HUES48 (cell line): Measurements from ENCODE around the gene KRTAP20-3.

Source experiments
- H3K27ac ChIP-seq: one replicate; pipeline ENCODE4 v1.7.0; 2013; ENCODE audit warnings: low read depth, low read length, inconsistent platforms
- H3K27me3 ChIP-seq: 2 replicates; pipeline ENCODE4 v1.6.1; 2013; ENCODE audit warnings: mild to moderate bottlenecking, low read length; ENCODE audit not compliant: control insufficient read depth, insufficient read depth
- H3K36me3 ChIP-seq: 2 replicates; pipeline ENCODE4 v1.6.1; 2013; ENCODE audit warnings: low read length; ENCODE audit not compliant: control insufficient read depth, insufficient read depth
- H3K4me1 ChIP-seq: 2 replicates; pipeline ENCODE4 v1.6.1; 2013; ENCODE audit warnings: mild to moderate bottlenecking, low read length; ENCODE audit not compliant: control insufficient read depth, insufficient read depth
- H3K4me3 ChIP-seq: 2 replicates; pipeline ENCODE4 v1.5.1; 2013; ENCODE audit warnings: mild to moderate bottlenecking, low read depth, low read length
- H3K9ac ChIP-seq: 2 replicates; pipeline ENCODE4 v1.6.1; 2013; ENCODE audit warnings: mild to moderate bottlenecking, low read depth, low read length, moderate library complexity
- H3K9me3 ChIP-seq: 2 replicates; pipeline ENCODE4 v1.6.1; 2013; ENCODE audit warnings: low read length; ENCODE audit not compliant: control insufficient read depth, insufficient read depth

KRTAP20-3 gene

GRCh38 chr21:30642564-30642963 lies at the start of gene KRTAP20-3:
KRTAP20-3 (plus strand) TSS chr21:30642864.
- Histone ChIP-seq H3K4me3 (no peak within 1 kb of the TSS), H3K9ac (no peak within 1 kb of the TSS), H3K9me3 (peaks cover 3% of the 10 kb centered on the region; the same call in 1 of the 2 replicates), H3K4me1 (no peaks in the 10 kb centered on the region), H3K36me3 (no peaks in the 10 kb centered on the region), H3K27ac (no peak within 1 kb of the TSS), H3K27me3 (no peaks in the 10 kb centered on the region)

DNA sequence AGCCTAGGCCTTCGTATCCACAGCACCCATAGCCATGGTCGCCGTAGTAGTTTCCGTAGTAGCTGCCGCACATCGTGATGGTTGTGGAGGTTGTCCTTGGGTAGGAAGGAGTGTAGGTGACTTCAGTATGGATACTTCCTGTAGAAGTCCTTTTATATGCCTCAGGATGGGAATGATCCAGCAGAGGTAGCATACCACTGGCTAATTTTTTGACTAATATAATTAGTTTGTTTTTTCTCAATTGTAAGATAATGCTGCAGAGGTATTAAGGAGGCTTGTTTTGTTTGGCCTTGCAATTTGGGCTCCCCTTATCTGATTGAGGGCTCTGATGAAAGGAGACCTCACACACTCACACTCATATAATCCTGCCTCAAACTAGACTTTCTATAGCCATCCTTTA lies 43.9 kb upstream of the KRTAP20-3 start, which contains the start of gene KRTAP6-2:
KRTAP6-2 (minus strand) TSS at position 101 of the 400 bp plus-strand sequence; CDS start at position 73, 28 bp downstream.
- Histone ChIP-seq H3K27me3 (no peaks in the 10 kb centered on the region), H3K9ac (no peak within 1 kb of the TSS), H3K4me1 (no peaks in the 10 kb centered on the region), H3K4me3 (no peak within 1 kb of the TSS), H3K27ac (no peak within 1 kb of the TSS), H3K9me3 (no peaks in the 10 kb centered on the region; the same call in 1 of the 2 replicates), H3K36me3 (no peaks in the 10 kb centered on the region)

GRCh38 chr21:30600787-30601186 lies 41.9 kb upstream of the KRTAP20-3 start, which contains the start of gene KRTAP22-1:
KRTAP22-1 (plus strand) TSS chr21:30601087.
- Histone ChIP-seq H3K9me3 (no peaks in the 10 kb centered on the region; the same call in 1 of the 2 replicates), H3K36me3 (no peaks in the 10 kb centered on the region), H3K9ac (no peak within 1 kb of the TSS), H3K4me1 (no peaks in the 10 kb centered on the region), H3K27ac (no peak within 1 kb of the TSS), H3K4me3 (no peak within 1 kb of the TSS), H3K27me3 (no peaks in the 10 kb centered on the region)

- no peaks in the 10 kb centered on the region for H3K4me1 ChIP-seq
- 0 out of 2 replicates have a peak, but pooled peaks cover under 1% of the 10 kb centered on the region for H3K9me3 ChIP-seq
- H3K9ac ChIP-seq = no peak overlapping the region
- no peaks in the 10 kb centered on the region for H3K27me3 ChIP-seq
- no peaks in the 10 kb centered on the region for H3K36me3 ChIP-seq
- no peak overlapping the region for H3K27ac ChIP-seq
- H3K4me3 ChIP-seq = no peak overlapping the region
Observed at GRCh38 chr21:30605968-30606367, 36.7 kb upstream of the KRTAP20-3 start.

- no peak overlapping the region for H3K4me3 ChIP-seq
- H3K4me1 ChIP-seq = no peaks in the 10 kb centered on the region
- peaks cover 7% of the 10 kb centered on the region; the same call in 1 of the 2 replicates for H3K9me3 ChIP-seq
- no peak overlapping the region for H3K9ac ChIP-seq
- no peaks in the 10 kb centered on the region for H3K36me3 ChIP-seq
- H3K27me3 ChIP-seq = no peaks in the 10 kb centered on the region
- no peak overlapping the region for H3K27ac ChIP-seq
Observed at GRCh38 chr21:30612132-30612531, 30.5 kb upstream of the KRTAP20-3 start.

- H3K4me1 ChIP-seq = no peaks in the 10 kb centered on the region
- H3K27me3 ChIP-seq = no peaks in the 10 kb centered on the region
- no peak within 1 kb of the TSS for H3K9ac ChIP-seq
- H3K9me3 ChIP-seq = peaks cover 7% of the 10 kb centered on the region; the same call in 1 of the 2 replicates
- H3K36me3 ChIP-seq = no peaks in the 10 kb centered on the region
- no peak within 1 kb of the TSS for H3K4me3 ChIP-seq
- H3K27ac ChIP-seq = no peak within 1 kb of the TSS
Observed at GRCh38 chr21:30613836-30614235, 28.8 kb upstream of the KRTAP20-3 start, which contains the start of gene KRTAP6-1. KRTAP6-1 (minus strand) TSS chr21:30613930; CDS start chr21:30613904, 26 bp downstream.

- peaks cover 7% of the 10 kb centered on the region; the same call in 1 of the 2 replicates for H3K9me3 ChIP-seq
- H3K27ac ChIP-seq = no peak overlapping the region
- no peak overlapping the region for H3K9ac ChIP-seq
- no peaks in the 10 kb centered on the region for H3K4me1 ChIP-seq
- no peak overlapping the region for H3K4me3 ChIP-seq
- H3K27me3 ChIP-seq = no peaks in the 10 kb centered on the region
- no peaks in the 10 kb centered on the region for H3K36me3 ChIP-seq
Observed at GRCh38 chr21:30615199-30615598, 27.5 kb upstream of the KRTAP20-3 start.

GRCh38 chr21:30616125-30616524 lies 26.5 kb upstream of the KRTAP20-3 start, which contains the start of gene KRTAP20-1:
KRTAP20-1 (plus strand) TSS chr21:30616425; CDS start chr21:30616455, 30 bp downstream.
- Histone ChIP-seq H3K27me3 (no peaks in the 10 kb centered on the region), H3K9ac (no peak within 1 kb of the TSS), H3K36me3 (no peaks in the 10 kb centered on the region), H3K4me3 (no peak within 1 kb of the TSS), H3K27ac (no peak within 1 kb of the TSS), H3K9me3 (peaks cover 9% of the 10 kb centered on the region; the same call in 1 of the 2 replicates), H3K4me1 (no peaks in the 10 kb centered on the region)

DNA sequence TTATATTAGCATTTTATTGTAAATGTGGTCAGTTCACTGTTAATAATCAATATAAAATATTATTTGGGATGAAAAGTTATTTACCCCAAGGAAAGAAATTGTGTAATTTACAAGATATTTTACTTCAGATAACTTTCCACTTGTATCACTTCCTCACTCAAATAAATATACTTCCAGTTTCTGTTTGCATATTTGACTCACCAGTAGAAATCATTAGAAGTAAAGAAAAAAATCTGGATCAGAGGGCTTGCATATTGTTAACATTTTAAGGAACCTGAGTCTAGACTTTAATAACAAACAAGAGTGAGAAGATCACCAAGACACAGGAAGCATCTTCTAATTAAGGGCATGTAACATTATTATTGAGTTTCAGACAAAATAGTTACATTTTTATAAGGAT lies 22.6 kb upstream of the KRTAP20-3 start:
- Histone ChIP-seq H3K9ac (no peak overlapping the region), H3K9me3 (peaks cover 16% of the 10 kb centered on the region), H3K4me1 (no peaks in the 10 kb centered on the region), H3K27me3 (no peaks in the 10 kb centered on the region), H3K4me3 (no peak overlapping the region), H3K36me3 (no peaks in the 10 kb centered on the region), H3K27ac (no peak overlapping the region)

GRCh38 chr21:30620522-30620921 lies 22.1 kb upstream of the KRTAP20-3 start, which contains the start of gene KRTAP20-4:
KRTAP20-4 (plus strand) TSS chr21:30620627.
- Histone ChIP-seq H3K9ac (no peak within 1 kb of the TSS), H3K27ac (no peak within 1 kb of the TSS), H3K4me1 (no peaks in the 10 kb centered on the region), H3K27me3 (no peaks in the 10 kb centered on the region), H3K36me3 (no peaks in the 10 kb centered on the region), H3K9me3 (peaks cover 19% of the 10 kb centered on the region), H3K4me3 (no peak within 1 kb of the TSS)

- Histone ChIP-seq H3K27ac (no peak overlapping the region), H3K4me1 (no peaks in the 10 kb centered on the region), H3K27me3 (no peaks in the 10 kb centered on the region), H3K9ac (no peak overlapping the region), H3K4me3 (no peak overlapping the region), H3K9me3 (peaks cover 19% of the 10 kb centered on the region), H3K36me3 (no peaks in the 10 kb centered on the region)
Observed at GRCh38 chr21:30623362-30623761, 19.3 kb upstream of the KRTAP20-3 start.
